Mucosa of stomach (tissue), 1 donor: ENCODE data around the gene C13orf46.

ENCODE experiments used
- H3K27me3 ChIP-seq: one replicate; pipeline ENCODE4 v1.7.0; 2013; ENCODE audit warnings: mild to moderate bottlenecking, low read length; ENCODE audit not compliant: control insufficient read depth, insufficient read depth
- H3K36me3 ChIP-seq: one replicate; pipeline ENCODE4 v1.7.0; 2013; ENCODE audit warnings: low read length; ENCODE audit not compliant: control insufficient read depth, insufficient read depth
- H3K4me1 ChIP-seq: one replicate; pipeline ENCODE4 v1.7.0; 2013; ENCODE audit warnings: mild to moderate bottlenecking, low read length; ENCODE audit not compliant: control insufficient read depth, insufficient read depth
- H3K4me3 ChIP-seq: one replicate; pipeline ENCODE4 v1.7.0; 2013; ENCODE audit warnings: low read length
- H3K9ac ChIP-seq: one replicate; pipeline ENCODE4 v1.7.0; 2013; ENCODE audit warnings: mild to moderate bottlenecking, low read length, moderate library complexity
- H3K9me3 ChIP-seq: one replicate; pipeline ENCODE4 v1.7.0; 2013; ENCODE audit warnings: mild to moderate bottlenecking, low read length, moderate library complexity; ENCODE audit not compliant: control insufficient read depth
- donor health status: Pancreatic carcinoma.

Gene C13orf46

GRCh38 chr13:114005206-114005724 lies 31.4 kb upstream of the C13orf46 start:
- Histone ChIP-seq H3K27me3 (no peaks in the 10 kb centered on the region), H3K9ac (peak overlapping the region; percentile 62), H3K4me3 (peak overlapping the region; percentile 66), H3K36me3 (no peaks in the 10 kb centered on the region), H3K4me1 (peaks cover 24% of the 10 kb centered on the region), H3K9me3 (no peaks in the 10 kb centered on the region)

GRCh38 chr13:114004420-114005205 lies 30.7 kb upstream of the C13orf46 start:
- Histone ChIP-seq H3K36me3 (no peaks in the 10 kb centered on the region), H3K27me3 (no peaks in the 10 kb centered on the region), H3K9me3 (no peaks in the 10 kb centered on the region), H3K9ac (peak overlapping the region; percentile 62), H3K4me3 (peak overlapping the region; percentile 66), H3K4me1 (peaks cover 24% of the 10 kb centered on the region)

- H3K36me3 ChIP-seq = no peaks in the 10 kb centered on the region
- H3K9me3 ChIP-seq = no peaks in the 10 kb centered on the region
- H3K4me3 ChIP-seq = no peak overlapping the region
- H3K4me1 ChIP-seq = peaks cover 24% of the 10 kb centered on the region
- no peaks in the 10 kb centered on the region for H3K27me3 ChIP-seq
- no peak overlapping the region for H3K9ac ChIP-seq
These were observed 29.0 kb upstream of the C13orf46 start for GRCh38 chr13:114002771-114003321.

- H3K9ac ChIP-seq = no peak overlapping the region
- no peaks in the 10 kb centered on the region for H3K9me3 ChIP-seq
- no peaks in the 10 kb centered on the region for H3K27me3 ChIP-seq
- H3K4me3 ChIP-seq = no peak overlapping the region
- peaks cover 24% of the 10 kb centered on the region for H3K4me1 ChIP-seq
- no peaks in the 10 kb centered on the region for H3K36me3 ChIP-seq
These were observed 28.2 kb upstream of the C13orf46 start for GRCh38 chr13:114002009-114002544.

- Histone ChIP-seq H3K36me3 (no peaks in the 10 kb centered on the region), H3K4me1 (peaks cover 24% of the 10 kb centered on the region), H3K4me3 (no peak overlapping the region), H3K9ac (no peak overlapping the region), H3K27me3 (no peaks in the 10 kb centered on the region), H3K9me3 (no peaks in the 10 kb centered on the region)
These were observed 27.6 kb upstream of the C13orf46 start for GRCh38 chr13:114001331-114002008.

GRCh38 chr13:114000151-114001040 lies 26.5 kb upstream of the C13orf46 start:
- Histone ChIP-seq H3K9me3 (no peaks in the 10 kb centered on the region), H3K4me3 (no peak overlapping the region), H3K4me1 (peaks cover 21% of the 10 kb centered on the region), H3K27me3 (no peaks in the 10 kb centered on the region), H3K9ac (no peak overlapping the region), H3K36me3 (no peaks in the 10 kb centered on the region)

- H3K9me3 ChIP-seq = no peaks in the 10 kb centered on the region
- H3K9ac ChIP-seq = no peak overlapping the region
- no peak overlapping the region for H3K4me3 ChIP-seq
- no peaks in the 10 kb centered on the region for H3K36me3 ChIP-seq
- no peaks in the 10 kb centered on the region for H3K27me3 ChIP-seq
- H3K4me1 ChIP-seq = peaks cover 13% of the 10 kb centered on the region
These were observed 25.7 kb upstream of the C13orf46 start for GRCh38 chr13:113999618-113999910.

GRCh38 chr13:113998781-113999617 lies 25.1 kb upstream of the C13orf46 start:
- no peaks in the 10 kb centered on the region for H3K9me3 ChIP-seq
- H3K36me3 ChIP-seq = no peaks in the 10 kb centered on the region
- no peak overlapping the region for H3K9ac ChIP-seq
- no peak overlapping the region for H3K4me3 ChIP-seq
- H3K4me1 ChIP-seq = peaks cover 10% of the 10 kb centered on the region
- no peaks in the 10 kb centered on the region for H3K27me3 ChIP-seq

GRCh38 chr13:113997845-113998751 lies 24.2 kb upstream of the C13orf46 start:
- Histone ChIP-seq H3K27me3 (no peaks in the 10 kb centered on the region), H3K36me3 (no peaks in the 10 kb centered on the region), H3K4me3 (no peak overlapping the region), H3K9ac (no peak overlapping the region), H3K4me1 (peaks cover 8% of the 10 kb centered on the region), H3K9me3 (no peaks in the 10 kb centered on the region)

- Histone ChIP-seq H3K4me3 (no peak overlapping the region), H3K36me3 (no peaks in the 10 kb centered on the region), H3K9me3 (no peaks in the 10 kb centered on the region), H3K4me1 (peaks cover 6% of the 10 kb centered on the region), H3K27me3 (no peaks in the 10 kb centered on the region), H3K9ac (no peak overlapping the region)
These were observed 23.3 kb upstream of the C13orf46 start for GRCh38 chr13:113996912-113997745.
